GM23338 (cell line): Measurements from ENCODE around the gene FLT3. TPM values are rescaled to one million over a fixed set of nuclear protein-coding genes. Genes with fewer than 3 reads are reported as not detected.

Source experiments
- ATAC-seq: fragments of 200-7000 bp; cut with Tn5 transposase; 3 replicates; pipeline ENCODE4 v1.9.1; 2020
- DNase-seq: peaks from one replicate; pipeline ENCODE4 v3.0.0-alpha.2; 2015; ENCODE audit warnings: low spot score
- H2AFZ ChIP-seq: fragments of 200-600 bp; sonication (generic); 2 replicates; pipeline ENCODE4 v1.8.0; 2016; ENCODE audit warnings: antibody characterized with exemption, mild to moderate bottlenecking, moderate library complexity
- H3F3A ChIP-seq: fragments of 200-600 bp; sonication (generic); replicated peaks from 2 replicates; pipeline ENCODE4 v1.8.0; 2017; ENCODE audit warnings: antibody characterized with exemption, mixed run types, low read depth
- H3K27ac ChIP-seq: fragments of 200-600 bp; sonication (generic); 2 replicates; pipeline ENCODE4 v1.6.1; 2016; ENCODE audit warnings: low read depth
- H3K27me3 ChIP-seq: fragments of 200-600 bp; sonication (generic); 2 replicates; pipeline ENCODE4 v1.8.0; 2016; ENCODE audit warnings: mild to moderate bottlenecking, mixed run types, moderate library complexity; ENCODE audit not compliant: insufficient read depth
- H3K36me3 ChIP-seq: fragments of 200-600 bp; sonication (generic); 2 replicates; pipeline ENCODE4 v1.8.0; 2016; ENCODE audit warnings: mild to moderate bottlenecking; ENCODE audit not compliant: insufficient read depth
- H3K4me1 ChIP-seq: fragments of 200-600 bp; sonication (generic); 2 replicates; pipeline ENCODE4 v1.8.0; 2016; ENCODE audit warnings: mild to moderate bottlenecking, moderate library complexity; ENCODE audit not compliant: insufficient read depth
- H3K4me2 ChIP-seq: fragments of 200-600 bp; sonication (generic); 2 replicates; pipeline ENCODE4 v1.7.1; 2017; ENCODE audit warnings: mixed run types
- H3K4me3 ChIP-seq: fragments of 200-600 bp; sonication (generic); 2 replicates; pipeline ENCODE4 v1.6.1; 2016; ENCODE audit warnings: mixed run types
- H3K79me2 ChIP-seq: fragments of 200-600 bp; sonication (generic); replicated peaks from 2 replicates; pipeline ENCODE4 v1.8.0; 2017; ENCODE audit warnings: mild to moderate bottlenecking; ENCODE audit not compliant: insufficient read depth
- H3K9me2 ChIP-seq: fragments of 200-600 bp; sonication (generic); 2 replicates; pipeline ENCODE4 v1.8.0; 2017; ENCODE audit not compliant: insufficient read depth
- H4K20me1 ChIP-seq: fragments of 200-600 bp; sonication (generic); replicated peaks from 2 replicates; pipeline ENCODE4 v1.8.0; 2017; ENCODE audit warnings: mild to moderate bottlenecking; ENCODE audit not compliant: insufficient read depth
- H3K27ac Mint-ChIP-seq: 2 replicates; pipeline ENCODE4 v1.8.0; 2020; ENCODE audit warnings: inconsistent platforms, mild to moderate bottlenecking, moderate library complexity, mixed read lengths
- H3K27me3 Mint-ChIP-seq: 3 replicates; pipeline ENCODE4 v1.8.0; 2022; ENCODE audit warnings: low read depth, mild to moderate bottlenecking, moderate library complexity, mixed read lengths, inconsistent platforms; ENCODE audit not compliant: insufficient read depth, poor library complexity
- H3K36me3 Mint-ChIP-seq: 3 replicates; pipeline ENCODE4 v1.8.0; 2021; ENCODE audit warnings: low read depth, mild to moderate bottlenecking, inconsistent platforms, moderate library complexity, mixed read lengths
- H3K4me1 Mint-ChIP-seq: 3 replicates; pipeline ENCODE4 v1.8.0; 2020; ENCODE audit warnings: mild to moderate bottlenecking, inconsistent platforms, mixed read lengths
- H3K4me3 Mint-ChIP-seq: 3 replicates; pipeline ENCODE4 v1.8.0; 2021; ENCODE audit warnings: moderate library complexity, mild to moderate bottlenecking, inconsistent platforms, mixed read lengths
- H3K9me3 Mint-ChIP-seq: 3 replicates; pipeline ENCODE4 v1.8.0; 2020; ENCODE audit warnings: moderate library complexity, mild to moderate bottlenecking, inconsistent platforms, mixed read lengths
- CREB1 ChIP-seq: fragments of 250-450 bp; sonication (Bioruptor Pico); IDR thresholded peaks from 2 replicates; pipeline ENCODE4 v1.5.0; 2020; ENCODE audit warnings: low read depth, mild to moderate bottlenecking, moderate library complexity
- CTCF ChIP-seq, 2 experiments: fragments of 200-600 bp in 1 of 2; sonication (generic) in 1 of 2; conservative IDR thresholded peaks; 2 replicates each; pipeline versions ENCODE4 v1.5.1 to v1.6.1; 2016 to 2017; ENCODE audit warnings: antibody characterized with exemption in 2 of 2, low read depth in 2 of 2, mild to moderate bottlenecking in 2 of 2, moderate library complexity in 1 of 2
- ETS1 ChIP-seq: IDR thresholded peaks from 2 replicates; pipeline ENCODE4 v1.6.1; 2016; ENCODE audit warnings: antibody characterized with exemption
- EZH2 ChIP-seq: fragments of 200-600 bp; sonication (generic); IDR thresholded peaks from one replicate; pipeline ENCODE4 v1.8.0; 2017; ENCODE audit warnings: antibody characterized with exemption, mild to moderate bottlenecking, low read depth; ENCODE audit not compliant: unreplicated experiment
- EZH2phosphoT487 ChIP-seq: fragments of 200-600 bp; sonication (generic); IDR thresholded peaks from one replicate; pipeline ENCODE4 v1.8.1; 2018; ENCODE audit warnings: antibody characterized with exemption; ENCODE audit not compliant: unreplicated experiment
- JUNB ChIP-seq: IDR thresholded peaks from one replicate; pipeline ENCODE4 v1.6.1; 2016; ENCODE audit warnings: antibody characterized with exemption; ENCODE audit not compliant: unreplicated experiment
- NANOG ChIP-seq: IDR thresholded peaks from 2 replicates; pipeline ENCODE4 v1.6.1; 2016; ENCODE audit warnings: antibody characterized with exemption, borderline replicate concordance
- POLR2AphosphoS5 ChIP-seq: IDR thresholded peaks from 2 replicates; pipeline ENCODE4 v1.6.1; 2016; ENCODE audit warnings: antibody characterized with exemption, low read depth
- REST ChIP-seq: IDR thresholded peaks from one replicate; pipeline ENCODE4 v1.6.1; 2018; ENCODE audit warnings: antibody characterized with exemption; ENCODE audit not compliant: unreplicated experiment
- STAT1 ChIP-seq: IDR thresholded peaks from one replicate; pipeline ENCODE4 v1.6.1; 2016; ENCODE audit warnings: antibody characterized with exemption; ENCODE audit not compliant: unreplicated experiment
- ZNF114 ChIP-seq: fragments of 250-450 bp; sonication (Bioruptor Pico); IDR thresholded peaks from 2 replicates; pipeline ENCODE4 v1.5.0; 2020; ENCODE audit warnings: mild to moderate bottlenecking, moderate library complexity
- ZNF331 ChIP-seq: fragments of 250-450 bp; sonication (Bioruptor Pico); IDR thresholded peaks from 2 replicates; pipeline ENCODE4 v1.5.0; 2020; ENCODE audit warnings: low read depth, mild to moderate bottlenecking, moderate library complexity
- ZNF462 ChIP-seq: fragments of 250-450 bp; sonication (Bioruptor Pico); IDR thresholded peaks from 2 replicates; pipeline ENCODE4 v1.5.0; 2020; ENCODE audit warnings: mild to moderate bottlenecking, moderate library complexity
- polyA plus RNA-seq: library from polyadenylated mRNA; unstranded; fragments of >200 nt; fragmentation: Nextera tagmentation; extraction: Ambion mirVana; gene quantifications from 2 replicates; pipeline ENCODE4 v1.2.1, GENCODE V29; 2016
- total RNA-seq: library from RNA; depleted of rRNA; stranded (reverse); fragments of >200 nt; shearing (Covaris generic); gene quantifications from 2 replicates; pipeline ENCODE4 v1.2.3, GENCODE V29; 2014

The FLT3 gene
- total and polyA plus RNA-seq, 2 experiments from 2014 or later = 0.17 to 0.44 TPM

- TF ChIP-seq CTCF (conservative IDR thresholded peaks at IDR 0.05; ENCODE audit: low read depth in 2 of 2) (no peak), ZNF331 (no peak), NANOG (no peak), JUNB (no peak), EZH2phosphoT487 (no peak)
Measured at GRCh38 chr13:28056426-28056825, 44.0 kb downstream of the FLT3 start (continued).

GRCh38 chr13:28055357-28055756 lies 45.0 kb downstream of the FLT3 start:
- Histone ChIP-seq H3K79me2 (no peaks in the 10 kb centered on the region), H3K9me2 (no peaks in the 10 kb centered on the region), H3K27me3 (no peaks in the 10 kb centered on the region), H3K4me1 (peaks cover 15% of the 10 kb centered on the region), H4K20me1 (no peaks in the 10 kb centered on the region), H3K36me3 (no peaks in the 10 kb centered on the region), H3K27ac (no peak overlapping the region), H2AFZ (no peak overlapping the region), H3K4me2 (no peak overlapping the region), H3F3A (no peaks in the 10 kb centered on the region), H3K4me3 (no peak overlapping the region)
- no peaks in the 10 kb centered on the region for H3K36me3 Mint-ChIP-seq
- no peak overlapping the region for H3K27ac Mint-ChIP-seq
- H3K4me1 Mint-ChIP-seq = peaks cover 31% of the 10 kb centered on the region
- TF ChIP-seq ZNF462 (CRISPR knock-in tag) (no peak), STAT1 (no peak), EZH2 (no peak), REST (no peak), POLR2AphosphoS5 (no peak), ZNF331 (no peak), ETS1 (no peak), ZNF114 (CRISPR knock-in tag) (no peak), CREB1 (no peak), NANOG (no peak)
- no peak overlapping the region for H3K4me3 Mint-ChIP-seq
- peaks cover 5% of the 10 kb centered on the region for H3K27me3 Mint-ChIP-seq
- no peaks in the 10 kb centered on the region for H3K9me3 Mint-ChIP-seq
- ATAC-seq (no peak), DNase-seq (no peak)
